Trophoblast cell (in vitro differentiated cells and primary cell): Measurements from ENCODE around the gene MLLT6.

Experiments
- DNase-seq, 2 donors: peaks; one replicate each; pipeline ENCODE4 v3.0.0-alpha.2; 2016
- H2AFZ ChIP-seq: 2 replicates; pipeline ENCODE4 v1.6.1; 2013; ENCODE audit warnings: low read length, moderate library complexity, mild to moderate bottlenecking; ENCODE audit not compliant: insufficient read depth, poor library complexity
- H2AK5ac ChIP-seq: 2 replicates; pipeline ENCODE4 v1.6.1; 2013; ENCODE audit warnings: mild to moderate bottlenecking, low read length
- H2BK120ac ChIP-seq: 2 replicates; pipeline ENCODE4 v1.6.1; 2013; ENCODE audit warnings: low read length, mild to moderate bottlenecking, moderate library complexity; ENCODE audit not compliant: insufficient read depth, poor library complexity
- H2BK12ac ChIP-seq: 2 replicates; pipeline ENCODE4 v1.6.1; 2013; ENCODE audit warnings: mild to moderate bottlenecking, low read length, moderate library complexity
- H2BK5ac ChIP-seq: 2 replicates; pipeline ENCODE4 v1.6.1; 2013; ENCODE audit warnings: low read length, low read depth, moderate library complexity, mild to moderate bottlenecking; ENCODE audit not compliant: poor library complexity
- H3K14ac ChIP-seq: 2 replicates; pipeline ENCODE4 v1.6.1; 2013; ENCODE audit warnings: mild to moderate bottlenecking, low read length
- H3K18ac ChIP-seq: 2 replicates; pipeline ENCODE4 v1.6.1; 2013; ENCODE audit warnings: mild to moderate bottlenecking, low read length
- H3K23ac ChIP-seq: 2 replicates; pipeline ENCODE4 v1.6.1; 2013; ENCODE audit warnings: low read length
- H3K27ac ChIP-seq: 2 replicates; pipeline ENCODE4 v1.5.1; 2013; ENCODE audit warnings: low read depth, mild to moderate bottlenecking, inconsistent platforms, low read length, moderate library complexity
- H3K27me3 ChIP-seq: 2 replicates; pipeline ENCODE4 v1.6.1; 2013; ENCODE audit warnings: inconsistent platforms, mild to moderate bottlenecking, low read length, moderate library complexity; ENCODE audit not compliant: insufficient read depth
- H3K36me3 ChIP-seq, 2 experiments: 1 replicate in 1 of 2; 2 replicates in 1 of 2; pipeline ENCODE4 v1.6.1; 2013; ENCODE audit warnings: low read length in 2 of 2, mild to moderate bottlenecking in 2 of 2, moderate library complexity in 1 of 2; ENCODE audit not compliant: insufficient read depth in 2 of 2, control insufficient read depth in 1 of 2
- H3K4ac ChIP-seq: 2 replicates; pipeline ENCODE4 v1.6.1; 2013; ENCODE audit warnings: low read depth, mild to moderate bottlenecking, low read length, moderate library complexity
- H3K4me1 ChIP-seq, 2 experiments: 1 replicate in 1 of 2; 2 replicates in 1 of 2; pipeline ENCODE4 v1.6.1; 2013; ENCODE audit warnings: low read length in 2 of 2, mild to moderate bottlenecking in 2 of 2, moderate library complexity in 1 of 2; ENCODE audit not compliant: insufficient read depth in 2 of 2, control insufficient read depth in 1 of 2
- H3K4me2 ChIP-seq: 2 replicates; pipeline ENCODE4 v1.6.1; 2013; ENCODE audit warnings: inconsistent platforms, mild to moderate bottlenecking, low read length, moderate library complexity
- H3K4me3 ChIP-seq: 2 replicates; pipeline ENCODE4 v1.5.1; 2013; ENCODE audit warnings: mild to moderate bottlenecking, low read depth, low read length, inconsistent platforms
- H3K79me1 ChIP-seq: one replicate; pipeline ENCODE4 v1.6.1; 2013; ENCODE audit warnings: low read length
- H3K79me2 ChIP-seq: 2 replicates; pipeline ENCODE4 v1.6.1; 2013; ENCODE audit warnings: low read length, mild to moderate bottlenecking; ENCODE audit not compliant: control insufficient read depth, insufficient read depth, poor library complexity
- H3K9ac ChIP-seq: 2 replicates; pipeline ENCODE4 v1.6.1; 2013; ENCODE audit warnings: mild to moderate bottlenecking, low read length
- H3K9me3 ChIP-seq: 2 replicates; pipeline ENCODE4 v1.6.1; 2013; ENCODE audit warnings: low read depth, mild to moderate bottlenecking, control low read depth, inconsistent platforms, low read length; ENCODE audit not compliant: insufficient read depth
- H4K12ac ChIP-seq: 2 replicates; pipeline ENCODE4 v1.6.1; 2013; ENCODE audit warnings: low read depth, mild to moderate bottlenecking, low read length, moderate library complexity
- H4K8ac ChIP-seq: 2 replicates; pipeline ENCODE4 v1.6.1; 2013; ENCODE audit warnings: low read depth, mild to moderate bottlenecking, low read length, moderate library complexity
- H4K91ac ChIP-seq: one replicate; pipeline ENCODE4 v1.6.1; 2013; ENCODE audit warnings: low read depth, mild to moderate bottlenecking, low read length, moderate library complexity
- WGBS: extraction: QIAGEN DNeasy Blood & Tissue Kit; methylation state at CpG from one replicate; pipeline ENCODE4 v1.1.7; 2013; ENCODE audit warnings: missing lambda C conversion rate; ENCODE audit not compliant: insufficient read length, insufficient coverage; ENCODE audit errors: extremely low coverage; 5-methylcytosine and 5-hydroxymethylcytosine counted together

MLLT6 gene

DNA sequence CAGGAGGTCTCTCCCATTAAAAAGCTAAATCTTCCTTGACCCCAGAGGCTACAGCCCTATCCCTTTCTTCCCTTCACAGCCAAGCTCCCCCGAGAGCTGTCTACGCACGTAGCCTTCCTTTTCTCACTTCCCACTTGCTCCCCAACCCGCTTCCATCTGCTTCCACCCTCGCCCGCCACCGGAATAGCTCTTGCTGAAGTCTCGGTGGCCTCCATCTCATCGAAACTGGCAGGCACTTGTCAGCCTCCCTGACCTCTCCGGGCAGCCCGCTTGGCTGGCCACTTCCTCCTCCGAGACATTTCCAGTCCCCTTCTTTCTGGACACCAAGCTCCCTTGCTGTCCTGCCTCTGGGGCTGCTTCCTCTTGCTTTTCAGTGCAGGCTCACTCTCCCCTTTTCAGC is 19.6 kb upstream of the MLLT6 start:
- H3K4me1 ChIP-seq = no peaks in the 10 kb centered on the region
- H2BK120ac ChIP-seq = no peak overlapping the region
- H3K79me2 ChIP-seq = no peaks in the 10 kb centered on the region
- no peak overlapping the region for H3K18ac ChIP-seq
- no peak overlapping the region for H2BK5ac ChIP-seq
- H2BK12ac ChIP-seq = no peak overlapping the region
- no peak overlapping the region for H3K14ac ChIP-seq
- no CpG with 5 or more reads among the region's 12 CpGs for WGBS
- no peak overlapping the region for H3K4me2 ChIP-seq
- H3K9me3 ChIP-seq = no peaks in the 10 kb centered on the region
- H3K27ac ChIP-seq = no peak overlapping the region
- H3K23ac ChIP-seq = no peak overlapping the region
- H4K12ac ChIP-seq = no peak overlapping the region
- no peak overlapping the region for H3K9ac ChIP-seq
- no peak overlapping the region for H4K8ac ChIP-seq
- H3K27me3 ChIP-seq = no peaks in the 10 kb centered on the region
- no peak overlapping the region for H3K4ac ChIP-seq
- no peaks in the 10 kb centered on the region for H3K36me3 ChIP-seq
- no peak overlapping the region for H4K91ac ChIP-seq
- DNase-seq = peak in 1 of 2 donors; percentile 3
- H3K4me3 ChIP-seq = no peak overlapping the region
- no peak overlapping the region for H2AFZ ChIP-seq
- H2AK5ac ChIP-seq = no peak overlapping the region
- no peaks in the 10 kb centered on the region for H3K79me1 ChIP-seq

DNA sequence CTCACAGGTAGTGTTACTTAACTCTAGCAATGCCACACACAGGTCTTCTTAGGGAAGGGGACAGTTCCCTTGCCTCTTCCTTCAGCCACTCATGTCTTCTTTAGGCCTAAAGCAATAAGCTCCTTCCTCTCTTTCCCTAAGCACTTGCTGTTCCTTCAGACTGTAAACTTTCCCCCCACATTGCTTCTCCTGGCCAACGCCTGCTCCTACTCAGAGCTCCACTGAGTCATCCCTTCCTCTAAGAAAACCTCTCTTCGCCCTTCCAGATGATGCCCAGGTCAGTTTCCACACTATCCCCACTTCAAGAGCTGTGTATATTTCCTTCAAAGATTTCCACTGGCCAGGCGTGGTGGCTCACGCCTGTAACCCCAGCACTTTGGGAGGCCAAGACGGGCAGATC is 17.8 kb upstream of the MLLT6 start:
- H4K8ac ChIP-seq = no peak overlapping the region
- H3K79me2 ChIP-seq = no peaks in the 10 kb centered on the region
- no peaks in the 10 kb centered on the region for H3K4me1 ChIP-seq
- no peak overlapping the region for H4K91ac ChIP-seq
- H3K9me3 ChIP-seq = no peaks in the 10 kb centered on the region
- no peaks in the 10 kb centered on the region for H3K27me3 ChIP-seq
- DNase-seq = no peak
- WGBS = no CpG with 5 or more reads among the region's 5 CpGs
- H3K79me1 ChIP-seq = no peaks in the 10 kb centered on the region
- H3K4ac ChIP-seq = no peak overlapping the region
- H3K18ac ChIP-seq = no peak overlapping the region
- H2BK5ac ChIP-seq = no peak overlapping the region
- H3K4me2 ChIP-seq = no peak overlapping the region
- no peak overlapping the region for H3K14ac ChIP-seq
- no peak overlapping the region for H3K23ac ChIP-seq
- no peak overlapping the region for H3K9ac ChIP-seq
- no peak overlapping the region for H2AFZ ChIP-seq
- H2BK12ac ChIP-seq = no peak overlapping the region
- H2AK5ac ChIP-seq = no peak overlapping the region
- no peak overlapping the region for H2BK120ac ChIP-seq
- no peaks in the 10 kb centered on the region for H3K36me3 ChIP-seq
- H3K4me3 ChIP-seq = no peak overlapping the region
- no peak overlapping the region for H4K12ac ChIP-seq
- no peak overlapping the region for H3K27ac ChIP-seq

DNA sequence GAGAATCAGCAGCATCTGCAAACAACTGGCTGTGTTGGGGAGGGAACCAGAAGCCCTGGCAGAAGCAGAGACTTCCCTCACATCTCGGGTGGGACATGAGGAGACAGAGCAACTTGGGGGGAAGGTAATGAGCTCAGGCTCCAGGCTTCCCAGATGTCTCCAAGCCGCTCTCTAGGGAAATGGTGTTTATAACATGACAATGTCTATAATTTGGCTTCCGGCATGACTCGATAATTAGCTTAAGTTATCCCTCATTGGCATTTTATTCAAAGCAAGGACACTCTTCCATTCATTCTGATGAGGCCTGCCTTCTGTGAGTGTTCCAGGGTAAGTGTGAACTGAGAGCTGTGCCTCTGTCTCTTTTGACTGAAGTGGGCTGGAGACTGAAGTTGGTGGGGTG is 14.7 kb upstream of the MLLT6 start:
- no peak overlapping the region for H3K9ac ChIP-seq
- DNase-seq = no peak

DNA sequence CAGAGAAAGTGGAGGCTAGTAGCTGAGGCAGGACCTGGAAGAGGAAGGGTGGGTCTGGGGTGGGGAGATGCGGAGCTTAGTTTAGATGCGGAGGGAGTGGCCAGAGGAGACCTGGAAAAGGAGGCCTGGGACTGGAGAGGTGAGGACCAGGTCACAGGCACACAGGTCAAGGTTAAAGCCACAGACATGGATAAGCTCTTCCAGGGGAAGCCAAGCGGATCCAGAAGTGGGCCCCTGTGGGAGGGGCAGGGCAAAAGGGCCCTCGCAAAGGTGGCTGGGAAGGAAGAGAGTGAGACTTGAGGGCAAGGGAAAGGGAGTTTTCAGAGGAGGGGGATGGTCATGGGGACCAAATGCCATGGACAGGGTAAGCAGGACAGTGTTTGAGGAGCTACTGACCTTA is 13.9 kb upstream of the MLLT6 start:
- WGBS = no CpG with 5 or more reads among the region's 4 CpGs
- Histone ChIP-seq H3K18ac (no peak overlapping the region), H3K4ac (no peak overlapping the region), H3K4me1 (no peaks in the 10 kb centered on the region), H3K9me3 (no peaks in the 10 kb centered on the region), H3K36me3 (no peaks in the 10 kb centered on the region), H3K27me3 (no peaks in the 10 kb centered on the region), H3K23ac (no peak overlapping the region), H3K27ac (no peak overlapping the region), H3K79me1 (no peaks in the 10 kb centered on the region), H3K4me3 (no peak overlapping the region), H3K79me2 (no peaks in the 10 kb centered on the region), H4K8ac (no peak overlapping the region), H4K12ac (no peak overlapping the region), H3K9ac (no peak overlapping the region), H2AK5ac (no peak overlapping the region), H2AFZ (no peak overlapping the region), H3K14ac (no peak overlapping the region), H4K91ac (no peak overlapping the region), H3K4me2 (no peak overlapping the region), H2BK5ac (no peak overlapping the region), H2BK120ac (no peak overlapping the region), H2BK12ac (no peak overlapping the region)
- DNase-seq = no peak

More for the DNA sequence above, 14.7 kb upstream of the MLLT6 start:
- no peaks in the 10 kb centered on the region for H3K79me2 ChIP-seq
- no peak overlapping the region for H4K91ac ChIP-seq
- no peak overlapping the region for H3K14ac ChIP-seq
- no CpG with 5 or more reads among the region's 4 CpGs for WGBS
- no peak overlapping the region for H3K4ac ChIP-seq
- no peak overlapping the region for H4K12ac ChIP-seq
- H3K23ac ChIP-seq = no peak overlapping the region
- H3K18ac ChIP-seq = no peak overlapping the region
- no peak overlapping the region for H3K27ac ChIP-seq
- no peak overlapping the region for H2BK5ac ChIP-seq
- H2BK12ac ChIP-seq = no peak overlapping the region
- no peaks in the 10 kb centered on the region for H3K4me1 ChIP-seq
- H3K79me1 ChIP-seq = no peaks in the 10 kb centered on the region
- H2AFZ ChIP-seq = no peak overlapping the region
- H3K9me3 ChIP-seq = no peaks in the 10 kb centered on the region
- no peaks in the 10 kb centered on the region for H3K36me3 ChIP-seq
- no peak overlapping the region for H4K8ac ChIP-seq
- H2BK120ac ChIP-seq = no peak overlapping the region
- H3K4me2 ChIP-seq = no peak overlapping the region
- H2AK5ac ChIP-seq = no peak overlapping the region
- no peaks in the 10 kb centered on the region for H3K27me3 ChIP-seq
- H3K4me3 ChIP-seq = no peak overlapping the region
